ENCODE measurements around the gene TCP1. TPM values are rescaled to one million over a fixed set of nuclear protein-coding genes. Genes with fewer than 3 reads are reported as not detected.
"Not testable (repeated sequence)": the region's sequence is repeated elsewhere in the genome, so short reads cannot be mapped to it uniquely, and the experiment has no call there.

The TCP1 gene
- total RNA-seq, 4 donors from 2014 or later: 103 to 140 (median 121) TPM

DNA sequence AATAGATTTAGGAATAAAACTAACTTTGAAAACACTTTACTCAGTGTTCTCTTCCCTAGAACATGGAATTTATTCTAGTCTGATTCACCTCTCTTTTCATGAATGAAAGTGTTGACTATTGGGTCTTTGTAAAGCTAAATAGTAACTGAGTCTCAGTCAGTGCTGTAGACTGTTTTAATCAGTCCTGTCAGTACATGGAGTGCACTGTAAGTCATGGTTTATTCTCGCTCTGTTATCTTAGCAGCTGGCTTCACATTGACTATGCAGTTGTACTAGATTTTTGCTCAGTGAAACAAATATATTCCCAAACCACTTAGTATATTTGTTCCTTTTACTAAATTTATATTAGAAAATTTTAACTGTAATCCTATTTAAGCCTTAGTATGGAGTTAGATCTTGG lies 42.6 kb downstream of the TCP1 start:
- Histone ChIP-seq H3K27ac (replicated peaks in 1 of 4) (no peak overlapping the region), H3K4me3 (no peak overlapping the region), H3K9me3 (no peaks in the 10 kb centered on the region), H3K36me3 (peaks cover 59 to 98% (median 90%) of the 10 kb centered on the region in 4 donors), H3K4me1 (peaks cover 0 to 14% (median 2%) of the 10 kb centered on the region in 4 donors), H3K27me3 (no peaks in the 10 kb centered on the region)
- no peak for DNase-seq (ENCODE audit: extremely low spot score)
- TF ChIP-seq POLR2AphosphoS5 (IDR thresholded peaks at IDR 0.05) (no peak), EP300 (IDR thresholded peaks at IDR 0.05) (no peak)
- TF ChIP-seq, protein P1, sequence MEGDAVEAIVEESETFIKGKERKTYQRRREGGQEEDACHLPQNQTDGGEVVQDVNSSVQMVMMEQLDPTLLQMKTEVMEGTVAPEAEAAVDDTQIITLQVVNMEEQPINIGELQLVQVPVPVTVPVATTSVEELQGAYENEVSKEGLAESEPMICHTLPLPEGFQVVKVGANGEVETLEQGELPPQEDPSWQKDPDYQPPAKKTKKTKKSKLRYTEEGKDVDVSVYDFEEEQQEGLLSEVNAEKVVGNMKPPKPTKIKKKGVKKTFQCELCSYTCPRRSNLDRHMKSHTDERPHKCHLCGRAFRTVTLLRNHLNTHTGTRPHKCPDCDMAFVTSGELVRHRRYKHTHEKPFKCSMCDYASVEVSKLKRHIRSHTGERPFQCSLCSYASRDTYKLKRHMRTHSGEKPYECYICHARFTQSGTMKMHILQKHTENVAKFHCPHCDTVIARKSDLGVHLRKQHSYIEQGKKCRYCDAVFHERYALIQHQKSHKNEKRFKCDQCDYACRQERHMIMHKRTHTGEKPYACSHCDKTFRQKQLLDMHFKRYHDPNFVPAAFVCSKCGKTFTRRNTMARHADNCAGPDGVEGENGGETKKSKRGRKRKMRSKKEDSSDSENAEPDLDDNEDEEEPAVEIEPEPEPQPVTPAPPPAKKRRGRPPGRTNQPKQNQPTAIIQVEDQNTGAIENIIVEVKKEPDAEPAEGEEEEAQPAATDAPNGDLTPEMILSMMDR (IDR thresholded peaks at IDR 0.05): no peak
- intact Hi-C loops (cut with DNase I): no loop called here
- 76% methylated on average over 1 of the region's 1 CpG for WGBS

DNA sequence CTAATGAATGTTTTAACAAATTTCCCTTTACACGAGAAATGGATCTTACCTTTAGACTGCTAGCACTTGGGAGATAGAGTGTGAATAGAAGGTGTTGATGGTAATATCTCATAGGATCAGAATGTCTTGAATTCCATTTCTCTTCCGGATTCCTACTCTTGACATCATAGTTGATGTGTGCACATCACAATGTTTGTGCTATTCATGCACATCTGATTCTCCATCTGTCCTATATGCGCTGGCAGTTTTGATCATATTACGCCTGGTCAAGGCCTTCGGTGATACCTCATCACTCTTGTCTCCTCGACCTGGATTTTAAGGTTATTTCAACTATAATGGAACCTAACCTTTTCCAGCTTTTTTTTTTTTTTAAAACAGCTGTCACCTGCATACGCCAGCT lies 44.3 kb downstream of the TCP1 start:
- intact Hi-C loops (cut with DNase I): no loop called here
- H3K27ac ChIP-seq (replicated peaks in 1 of 4): no peak overlapping the region
- H3K36me3 ChIP-seq: peaks cover 64 to 100% (median 90%) of the 10 kb centered on the region in 4 donors

DNA sequence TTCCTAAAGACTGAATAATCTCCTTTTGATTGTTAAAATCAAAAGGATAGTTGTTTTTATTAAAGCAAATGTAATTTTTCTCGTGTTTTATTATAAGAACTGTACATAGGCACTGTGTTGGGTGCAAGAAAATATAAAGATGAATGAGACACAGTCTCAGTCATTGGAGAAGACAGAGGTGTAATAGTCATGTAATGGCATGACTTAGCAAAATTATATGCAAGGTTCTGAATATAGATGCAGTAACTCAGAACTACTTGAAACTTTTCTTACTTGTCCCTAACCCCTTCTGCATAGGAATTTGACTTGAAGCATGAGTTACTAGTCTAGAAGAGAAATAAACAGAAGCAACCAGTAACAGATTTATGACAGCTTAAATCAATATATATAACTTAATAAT lies 47.2 kb downstream of the TCP1 start:
- TF ChIP-seq POLR2A (IDR thresholded peaks at IDR 0.05; ENCODE audit: low read depth): no peak
- no peak for TF ChIP-seq POLR2AphosphoS5 (IDR thresholded peaks at IDR 0.05)
- TF ChIP-seq, protein P1 (IDR thresholded peaks at IDR 0.05): no peak
- no peak for TF ChIP-seq EP300 (IDR thresholded peaks at IDR 0.05)
- Histone ChIP-seq H3K36me3 (peaks cover 44 to 99% (median 78%) of the 10 kb centered on the region in 4 donors), H3K4me3 (no peak overlapping the region), H3K9me3 (no peaks in the 10 kb centered on the region), H3K27ac (replicated peaks in 1 of 4) (peak overlapping the region in 2 of 4 donors; percentile 63 to 68), H3K4me1 (peaks cover 12 to 60% (median 45%) of the 10 kb centered on the region in 4 donors), H3K27me3 (no peaks in the 10 kb centered on the region)
- 79% methylated on average over 1 of the region's 1 CpG for WGBS
- intact Hi-C loops (cut with DNase I): no loop called here
- DNase-seq (ENCODE audit: extremely low spot score): no peak

More for the DNA sequence above, 44.3 kb downstream of the TCP1 start:
- Histone ChIP-seq H3K27me3 (no peaks in the 10 kb centered on the region), H3K4me1 (peaks cover 0 to 31% (median 17%) of the 10 kb centered on the region in 4 donors), H3K4me3 (no peak overlapping the region), H3K9me3 (no peaks in the 10 kb centered on the region)
- WGBS: 78% methylated on average over 7 of the region's 7 CpGs
- no peak for DNase-seq (ENCODE audit: extremely low spot score)
- TF ChIP-seq POLR2A (IDR thresholded peaks at IDR 0.05; ENCODE audit: low read depth): no peak
- no peak for TF ChIP-seq POLR2AphosphoS5 (IDR thresholded peaks at IDR 0.05)
- TF ChIP-seq EP300 (IDR thresholded peaks at IDR 0.05): no peak
- TF ChIP-seq, protein P1 (IDR thresholded peaks at IDR 0.05): no peak

DNA sequence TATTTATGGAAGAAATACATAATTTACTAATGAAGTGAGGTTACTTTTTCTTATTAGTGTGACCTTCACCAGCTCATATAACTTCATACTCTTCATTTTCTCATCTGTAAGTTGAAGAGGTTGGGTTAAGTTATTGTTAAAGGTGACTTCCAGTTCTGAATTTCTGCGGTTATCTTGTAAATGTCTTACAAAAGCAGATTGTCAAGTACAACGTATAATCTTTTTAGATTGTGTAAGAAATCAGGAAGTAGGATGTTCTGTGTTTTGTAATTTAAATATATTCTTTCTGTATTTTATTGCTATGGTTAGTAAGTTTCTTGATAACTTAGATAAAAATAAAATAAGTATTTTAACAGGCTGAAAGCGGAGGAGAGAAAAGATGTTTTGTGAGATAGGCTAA lies 50.1 kb downstream of the TCP1 start:
- H3K4me3 ChIP-seq: no peak overlapping the region
- no peaks in the 10 kb centered on the region for H3K9me3 ChIP-seq
- peaks cover 27 to 88% (median 71%) of the 10 kb centered on the region in 4 donors for H3K4me1 ChIP-seq
- peaks cover 26 to 75% (median 53%) of the 10 kb centered on the region in 4 donors for H3K36me3 ChIP-seq
- DNase-seq (ENCODE audit: extremely low spot score): no peak
- 73% methylated on average over 3 of the region's 3 CpGs for WGBS
- intact Hi-C loops (cut with DNase I): no loop called here
- peak overlapping the region in 2 of 4 donors; percentile 63 to 68 for H3K27ac ChIP-seq (replicated peaks in 1 of 4)
- H3K27me3 ChIP-seq: no peaks in the 10 kb centered on the region
- TF ChIP-seq POLR2A (IDR thresholded peaks at IDR 0.05; ENCODE audit: low read depth): no peak
- TF ChIP-seq, protein P1 (IDR thresholded peaks at IDR 0.05): no peak
- no peak for TF ChIP-seq EP300 (IDR thresholded peaks at IDR 0.05)

DNA sequence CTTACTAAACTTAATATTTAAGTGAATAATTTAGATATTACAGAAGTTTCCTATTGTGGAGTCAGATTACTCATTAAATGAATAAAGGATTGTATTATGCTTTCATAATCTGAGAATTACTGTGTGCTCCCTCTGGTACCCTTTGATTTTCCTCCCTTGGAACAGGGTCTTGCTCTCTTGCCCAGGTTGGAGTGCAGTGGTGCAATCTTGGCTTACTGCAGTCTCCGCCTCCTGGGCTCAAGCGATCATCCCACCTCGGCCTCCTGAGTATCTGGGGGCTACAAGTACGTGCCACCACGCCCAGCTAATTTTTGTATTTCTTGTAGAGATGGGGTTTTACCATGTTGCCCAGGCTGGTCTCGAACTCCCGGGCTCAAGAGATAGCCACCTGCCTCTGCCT lies 52.5 kb downstream of the TCP1 start:
- H3K27me3 ChIP-seq: no peaks in the 10 kb centered on the region
- TF ChIP-seq, protein P1 (IDR thresholded peaks at IDR 0.05): no peak
- TF ChIP-seq POLR2AphosphoS5 (IDR thresholded peaks at IDR 0.05): no peak
- no peak for TF ChIP-seq EP300 (IDR thresholded peaks at IDR 0.05)
- no peak for TF ChIP-seq POLR2A (IDR thresholded peaks at IDR 0.05; ENCODE audit: low read depth)
- H3K4me1 ChIP-seq: peaks cover 32 to 100% (median 91%) of the 10 kb centered on the region in 4 donors
- no peaks in the 10 kb centered on the region for H3K9me3 ChIP-seq
- 87% methylated on average over 7 of the region's 7 CpGs for WGBS
- peaks cover 7 to 50% (median 29%) of the 10 kb centered on the region in 4 donors for H3K36me3 ChIP-seq
- intact Hi-C loops (cut with DNase I): no loop called here
- peak overlapping the region in 1 of 4 donors; percentile 0 for H3K27ac ChIP-seq (replicated peaks in 1 of 4)
- no peak overlapping the region for H3K4me3 ChIP-seq
- DNase-seq (ENCODE audit: extremely low spot score): no peak

DNA sequence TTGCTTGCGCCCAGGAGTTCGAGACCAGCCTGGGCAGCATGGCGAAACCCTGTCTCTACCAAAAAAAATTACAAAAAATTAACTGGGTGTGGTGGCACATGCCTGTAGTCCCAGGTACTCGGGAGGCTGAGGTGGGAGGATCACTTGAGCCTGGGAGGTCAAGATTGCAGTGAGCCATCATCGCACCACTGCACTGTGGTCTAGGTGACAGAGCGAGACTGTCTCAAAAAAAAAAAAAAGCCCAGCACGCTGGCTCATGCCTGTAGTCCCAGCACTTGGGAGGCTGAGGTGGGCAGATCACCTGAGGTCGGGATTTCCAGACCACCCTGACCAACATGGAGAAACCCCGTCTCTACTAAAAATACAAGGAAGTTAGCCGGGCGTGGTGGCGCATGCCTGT lies 56.0 kb downstream of the TCP1 start:
- not testable (repeated sequence) for H3K27ac ChIP-seq (replicated peaks in 1 of 4)
- intact Hi-C loops (cut with DNase I): loop anchor here (5.0 kb wide), 1 partner anchor 54 kb away; the partner anchor contains the start of gene TCP1
- 89% methylated on average over 12 of the region's 12 CpGs for WGBS

DNA sequence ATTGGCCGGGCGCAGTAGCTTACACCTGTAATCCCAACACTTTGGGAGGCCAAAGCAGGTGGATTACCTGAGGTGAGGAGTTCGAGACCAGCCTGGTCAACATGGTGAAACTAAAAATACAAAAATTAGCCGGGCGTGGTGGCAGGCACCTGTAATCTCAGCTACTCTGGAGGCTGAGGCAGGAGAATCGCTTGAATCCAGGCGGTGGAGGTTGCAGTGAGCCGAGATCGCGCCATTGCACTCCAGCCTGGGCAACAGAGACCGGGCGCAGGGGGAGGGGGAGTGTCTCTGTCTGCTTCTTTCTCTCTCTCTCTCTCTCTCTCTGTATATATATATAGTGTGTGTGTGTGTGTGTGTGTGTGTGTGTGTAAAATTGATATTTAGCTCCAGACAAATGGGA lies 56.9 kb downstream of the TCP1 start:
- H3K27ac ChIP-seq (replicated peaks in 1 of 4); H3K27me3 ChIP-seq; DNase-seq (ENCODE audit: extremely low spot score); H3K9me3 ChIP-seq; H3K4me3 ChIP-seq: not testable (repeated sequence)
- intact Hi-C loops (cut with DNase I): loop anchor here (5.0 kb wide), 1 partner anchor 55 kb away; the partner anchor contains the start of gene TCP1
- 95% methylated on average over 12 of the region's 12 CpGs for WGBS
- Histone ChIP-seq H3K36me3 (peaks cover 0 to 12% (median 4%) of the 10 kb centered on the region in 4 donors), H3K4me1 (peaks cover 53 to 91% (median 86%) of the 10 kb centered on the region in 4 donors)

More for the DNA sequence above, 56.0 kb downstream of the TCP1 start:
- H3K27me3 ChIP-seq; H3K4me3 ChIP-seq; DNase-seq (ENCODE audit: extremely low spot score); H3K9me3 ChIP-seq: not testable (repeated sequence)
- Histone ChIP-seq H3K36me3 (peaks cover 0 to 20% (median 8%) of the 10 kb centered on the region in 4 donors), H3K4me1 (peaks cover 57 to 99% (median 93%) of the 10 kb centered on the region in 4 donors)
